GM13976 (cell line): ENCODE results near the gene RCL1.

ENCODE experiments used
- DNase-seq: peaks from one replicate; pipeline ENCODE4 v3.0.0; 2012; ENCODE audit warnings: low spot score
- in situ Hi-C: fragments of 300-500 bp; cut with MboI; formaldehyde crosslinking; loops from one replicate; pipeline ENCODE4 v1.12.0; 2022; ENCODE audit warnings: low sequenced_read_pairs, mixed read lengths, inconsistent platforms; ENCODE audit not compliant: unreplicated experiment
- TF ChIP-seq, protein P1 (sequence below): IDR thresholded peaks from 2 replicates; pipeline ENCODE4 v1.5.1; 2012; ENCODE audit warnings: borderline replicate concordance, mild to moderate bottlenecking; ENCODE audit not compliant: insufficient read depth; ENCODE audit errors: extremely low read depth, missing control alignments, control extremely low read depth

Gene RCL1

DNA sequence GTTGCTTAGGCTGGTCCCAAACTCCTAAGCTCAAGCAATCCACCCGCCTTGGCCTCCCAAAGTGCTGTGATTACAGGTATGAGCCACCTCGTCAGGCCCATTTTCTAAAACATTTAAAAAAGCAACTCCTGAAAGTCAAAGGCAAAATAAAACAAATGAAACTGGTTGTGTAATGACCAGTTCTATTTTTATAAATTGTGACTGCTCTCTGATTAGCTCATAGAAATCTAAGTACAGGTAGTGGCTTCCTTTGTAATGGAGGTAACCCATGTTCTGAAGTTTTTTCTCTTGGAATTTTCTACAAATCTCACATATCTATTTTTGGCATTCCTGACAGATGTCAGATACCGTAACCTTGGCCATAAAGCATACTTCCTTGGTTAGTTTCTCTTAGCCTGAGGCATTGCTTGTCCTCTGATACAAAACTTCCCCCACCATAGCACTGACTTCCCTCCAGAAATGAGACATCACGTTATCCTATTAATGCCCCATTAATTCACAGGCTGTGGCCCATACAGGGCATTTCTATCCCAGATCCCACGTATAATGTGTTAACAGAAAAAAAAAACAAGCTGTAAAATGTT is 37.6 kb upstream of the RCL1 start:
- TF ChIP-seq, protein P1, sequence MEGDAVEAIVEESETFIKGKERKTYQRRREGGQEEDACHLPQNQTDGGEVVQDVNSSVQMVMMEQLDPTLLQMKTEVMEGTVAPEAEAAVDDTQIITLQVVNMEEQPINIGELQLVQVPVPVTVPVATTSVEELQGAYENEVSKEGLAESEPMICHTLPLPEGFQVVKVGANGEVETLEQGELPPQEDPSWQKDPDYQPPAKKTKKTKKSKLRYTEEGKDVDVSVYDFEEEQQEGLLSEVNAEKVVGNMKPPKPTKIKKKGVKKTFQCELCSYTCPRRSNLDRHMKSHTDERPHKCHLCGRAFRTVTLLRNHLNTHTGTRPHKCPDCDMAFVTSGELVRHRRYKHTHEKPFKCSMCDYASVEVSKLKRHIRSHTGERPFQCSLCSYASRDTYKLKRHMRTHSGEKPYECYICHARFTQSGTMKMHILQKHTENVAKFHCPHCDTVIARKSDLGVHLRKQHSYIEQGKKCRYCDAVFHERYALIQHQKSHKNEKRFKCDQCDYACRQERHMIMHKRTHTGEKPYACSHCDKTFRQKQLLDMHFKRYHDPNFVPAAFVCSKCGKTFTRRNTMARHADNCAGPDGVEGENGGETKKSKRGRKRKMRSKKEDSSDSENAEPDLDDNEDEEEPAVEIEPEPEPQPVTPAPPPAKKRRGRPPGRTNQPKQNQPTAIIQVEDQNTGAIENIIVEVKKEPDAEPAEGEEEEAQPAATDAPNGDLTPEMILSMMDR = no peak
- peak; percentile 27 for DNase-seq
- in situ Hi-C loops = loop anchor here (10.0 kb wide), 1 partner anchor 670 kb away; no protein-coding TSS in a partner anchor

DNA sequence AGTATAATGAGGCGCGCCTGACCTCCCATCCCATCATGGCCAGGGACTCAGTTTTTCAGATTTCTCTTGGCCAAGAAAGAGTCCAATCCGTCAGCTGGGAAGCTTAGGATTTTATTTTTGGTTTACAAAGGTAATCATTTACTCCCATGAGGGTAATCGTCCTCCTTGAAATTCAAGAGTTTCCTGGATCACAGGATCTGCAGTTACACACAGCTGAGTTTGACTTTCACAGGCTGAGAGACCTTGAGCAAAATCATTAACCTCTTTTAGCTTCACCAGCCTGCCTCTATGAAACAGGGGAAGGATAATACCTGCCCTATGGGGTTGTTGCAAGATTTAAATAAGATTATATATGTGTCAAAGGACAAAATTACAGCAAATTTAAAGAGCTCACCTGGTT is 36.3 kb upstream of the RCL1 start:
- in situ Hi-C loops = loop anchor here (10.0 kb wide), 1 partner anchor 668 kb away; no protein-coding TSS in a partner anchor
- no peak for DNase-seq
- TF ChIP-seq, protein P1 = no peak

DNA sequence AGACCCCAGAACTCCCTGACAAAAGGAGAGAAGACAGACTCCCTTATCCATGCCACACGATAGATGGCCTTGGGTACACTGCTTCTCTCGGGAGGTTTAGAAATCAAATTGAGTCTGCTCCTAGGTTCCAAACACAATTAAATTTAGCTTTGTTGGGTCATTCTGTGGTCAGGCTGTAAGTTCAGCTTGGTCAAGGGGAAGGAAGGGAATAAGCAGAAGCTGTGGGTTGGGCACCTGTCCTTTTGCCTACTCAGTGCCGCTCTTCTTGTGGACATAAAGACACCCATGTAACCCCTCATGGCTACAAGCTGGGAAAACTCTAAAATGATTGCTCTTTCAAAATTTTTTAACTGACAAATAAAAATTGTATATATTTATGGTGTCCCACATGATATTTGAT is 32.6 kb upstream of the RCL1 start:
- no peak for DNase-seq
- in situ Hi-C loops = loop anchor here (10.0 kb wide), 1 partner anchor 225 kb away; the partner anchor contains the start of gene JAK2
- TF ChIP-seq, protein P1 = no peak

DNA sequence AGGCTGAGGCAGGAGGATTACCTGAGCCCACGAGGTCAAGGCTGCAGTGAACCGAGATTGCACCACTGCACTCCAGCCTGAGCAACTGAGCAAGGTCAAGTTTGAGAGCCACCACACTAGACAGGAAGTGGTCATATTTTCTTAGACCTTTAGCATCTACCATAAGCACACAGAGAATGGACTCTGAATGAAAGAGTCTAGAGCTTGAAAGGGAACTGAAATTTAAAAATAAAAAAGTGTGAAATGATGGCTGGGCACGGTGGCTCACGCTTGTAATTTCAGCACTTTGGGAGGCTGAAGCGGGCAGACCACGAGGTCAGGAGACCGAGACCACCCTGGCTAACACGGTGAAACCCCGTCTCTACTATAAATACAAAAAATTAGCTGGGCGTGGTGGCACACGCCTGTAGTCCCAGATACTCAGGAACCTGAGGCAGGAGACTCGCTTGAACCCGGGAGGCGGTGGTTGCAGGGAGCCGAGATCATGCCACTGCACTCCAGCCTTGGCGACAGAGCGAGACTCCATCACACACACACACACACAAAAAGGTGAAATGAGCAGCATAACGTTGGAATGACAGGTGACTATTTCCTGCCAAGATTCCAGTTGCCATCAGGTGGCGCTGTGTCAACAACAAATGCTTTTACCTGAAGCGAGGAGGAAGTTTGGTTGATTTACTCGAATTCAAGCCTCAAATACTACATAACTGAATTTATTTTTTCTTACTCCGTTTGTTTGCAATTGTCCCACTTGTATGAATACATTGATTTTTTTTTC is 30.4 kb upstream of the RCL1 start:
- peak; percentile 63 for DNase-seq
- in situ Hi-C loops = loop anchor here (10.0 kb wide), 1 partner anchor 223 kb away; the partner anchor contains the start of gene JAK2
- TF ChIP-seq, protein P1 = peak; percentile 85

DNA sequence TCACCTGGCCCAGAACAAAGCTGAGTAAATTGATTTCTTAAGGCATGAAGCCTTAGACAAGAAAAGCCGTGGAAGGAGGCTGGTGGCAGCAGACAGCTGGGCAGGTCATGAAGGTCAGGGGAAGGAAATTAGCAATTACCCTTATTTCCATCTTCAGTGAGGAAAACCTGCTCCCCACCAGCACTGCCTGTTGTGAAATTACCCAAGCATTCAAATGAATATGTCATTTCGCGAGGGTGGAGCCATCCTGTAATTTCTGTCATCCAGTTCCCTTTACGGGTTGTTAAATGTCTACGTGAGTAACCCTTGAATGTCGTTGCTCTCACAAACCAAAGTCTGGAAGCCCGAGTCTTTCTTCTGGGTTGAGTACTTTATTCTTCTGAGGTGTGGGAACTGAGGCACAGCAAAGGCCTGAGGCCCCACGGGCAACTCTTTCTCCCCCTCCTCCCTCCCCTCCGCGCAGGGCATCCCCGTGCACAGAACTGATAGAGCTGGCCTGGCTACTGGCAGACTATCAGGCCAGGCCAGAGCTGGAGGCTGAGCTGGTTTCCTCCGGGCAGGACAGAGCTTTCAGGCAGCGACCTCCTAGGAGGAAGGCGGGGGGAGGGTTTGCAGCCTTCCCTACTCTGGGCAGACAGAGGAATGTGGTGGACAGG is 29.7 kb upstream of the RCL1 start:
- TF ChIP-seq, protein P1 = no peak
- in situ Hi-C loops = loop anchor here (10.0 kb wide), 1 partner anchor 222 kb away; the partner anchor contains the start of gene JAK2
- DNase-seq = peak; percentile 45

DNA sequence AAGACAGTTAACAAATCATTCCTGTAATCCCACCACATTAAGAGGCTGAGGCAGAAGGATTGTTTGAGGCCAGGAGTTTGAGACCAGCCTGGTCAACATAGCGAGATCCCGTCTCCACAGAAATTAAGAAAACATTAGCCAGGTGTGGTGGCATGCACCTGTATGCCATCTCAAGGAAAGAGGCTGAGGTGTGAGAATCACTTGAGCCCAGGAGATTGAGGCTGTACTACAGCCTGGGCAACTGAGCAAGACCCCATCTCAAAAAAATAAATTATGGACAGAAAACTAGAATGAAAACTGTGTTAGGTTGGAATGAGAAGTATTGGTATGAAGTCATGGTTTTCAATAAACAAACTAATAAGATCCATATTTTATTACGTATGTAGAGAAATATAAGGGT is 28.7 kb upstream of the RCL1 start:
- TF ChIP-seq, protein P1 = no peak
- in situ Hi-C loops = loop anchor here (10.0 kb wide), 1 partner anchor 221 kb away; the partner anchor contains the start of gene JAK2
- DNase-seq = no peak
